ENCODE data around the gene CLEC14A.

DNA sequence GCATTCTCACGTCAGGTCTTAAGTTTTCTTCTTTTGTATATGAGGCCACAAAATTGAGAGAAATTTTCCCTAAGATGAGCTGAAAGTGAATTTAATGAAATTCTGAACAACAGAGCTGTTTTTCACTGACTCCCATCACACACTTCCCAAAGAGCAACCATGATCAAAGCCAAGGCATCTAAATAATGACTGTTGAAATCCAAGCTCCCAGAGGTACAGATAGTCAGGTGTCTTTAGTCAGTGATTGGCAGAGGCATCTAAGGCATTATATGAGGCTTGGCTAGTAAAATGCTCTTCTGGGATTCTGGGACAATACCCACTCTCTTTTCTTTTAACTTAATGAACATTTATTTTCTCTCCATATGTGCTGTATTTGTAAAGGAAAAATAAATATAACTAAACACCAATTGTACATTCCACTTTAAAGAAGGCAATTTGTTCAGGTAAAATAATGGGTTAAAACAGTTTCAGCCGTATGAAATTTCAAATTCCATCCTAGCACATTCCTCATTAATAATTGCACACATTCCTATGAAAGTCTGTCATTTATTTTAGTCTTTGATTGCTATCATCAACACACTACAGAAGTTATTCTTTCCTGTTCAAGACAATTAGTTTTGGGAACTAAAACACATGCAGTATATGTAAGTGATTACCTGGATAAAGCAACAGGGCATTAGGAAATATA is 49.1 kb downstream of the CLEC14A start:
- TF ChIP-seq CTCF (IDR thresholded peaks at IDR 0.05) = no peak
- no peak for TF ChIP-seq MAX (IDR thresholded peaks at IDR 0.05; ENCODE audit: low read depth)
- TF ChIP-seq POLR2AphosphoS5 (IDR thresholded peaks at IDR 0.05; ENCODE audit: low read depth, low read length) = no peak
- TF ChIP-seq YY1 (IDR thresholded peaks at IDR 0.05; ENCODE audit: low read depth) = no peak

Measured in SK-N-SH (cell line).